ENCODE results near the gene MAP4K4. TPM values are rescaled to one million over a fixed set of nuclear protein-coding genes. Genes with fewer than 3 reads are reported as not detected.
A peak's percentile ranks its signal among the peaks of the same experiment; 100 is the strongest.

The MAP4K4 gene
- total and polyA plus RNA-seq, 2 of the 13 experiments (the other 11 are each of a cell fraction or from before 2014, with no cell fraction given) = 105 to 264 TPM

GRCh38 chr2:101731221-101732054 is 33.9 kb downstream of the MAP4K4 start (continued):
- TF ChIP-seq ZNF839 (CRISPR knock-in tag; IDR thresholded peaks at IDR 0.05; ENCODE audit: borderline replicate concordance) (no peak), GTF3A (CRISPR knock-in tag; conservative IDR thresholded peaks at IDR 0.05) (no peak), NFIC (IDR thresholded peaks at IDR 0.05; ENCODE audit: low read length) (peak; percentile 85), ZNF569 (CRISPR knock-in tag; IDR thresholded peaks at IDR 0.05; ENCODE audit: borderline replicate concordance) (no peak), ZNF280B (CRISPR knock-in tag; IDR thresholded peaks at IDR 0.05; ENCODE audit: borderline replicate concordance) (no peak), SALL2 (CRISPR knock-in tag; IDR thresholded peaks at IDR 0.05) (no peak), EED (CRISPR knock-in tag; IDR thresholded peaks at IDR 0.05) (no peak), ZNF20 (CRISPR knock-in tag; IDR thresholded peaks at IDR 0.05) (no peak), U2AF2 (IDR thresholded peaks at IDR 0.05; ENCODE audit: low read depth, low read length) (no peak), MXI1 (IDR thresholded peaks at IDR 0.05; ENCODE audit: borderline replicate concordance, low read depth, low read length) (no peak; the same call in 2 of the 3 replicates), ZNF709 (CRISPR knock-in tag; IDR thresholded peaks at IDR 0.05) (no peak), ZNF101 (CRISPR knock-in tag; IDR thresholded peaks at IDR 0.05; ENCODE audit: borderline replicate concordance, low read depth) (no peak), ZFP1 (CRISPR knock-in tag; IDR thresholded peaks at IDR 0.05) (no peak), NR1H2 (CRISPR knock-in tag; IDR thresholded peaks at IDR 0.05; ENCODE audit: borderline replicate concordance, low read depth) (no peak), ZNF121 (CRISPR knock-in tag; IDR thresholded peaks at IDR 0.05) (0 out of 2 replicates have a peak, but pooled peaks have one; percentile 70)
- TF ChIP-seq, protein P1, sequence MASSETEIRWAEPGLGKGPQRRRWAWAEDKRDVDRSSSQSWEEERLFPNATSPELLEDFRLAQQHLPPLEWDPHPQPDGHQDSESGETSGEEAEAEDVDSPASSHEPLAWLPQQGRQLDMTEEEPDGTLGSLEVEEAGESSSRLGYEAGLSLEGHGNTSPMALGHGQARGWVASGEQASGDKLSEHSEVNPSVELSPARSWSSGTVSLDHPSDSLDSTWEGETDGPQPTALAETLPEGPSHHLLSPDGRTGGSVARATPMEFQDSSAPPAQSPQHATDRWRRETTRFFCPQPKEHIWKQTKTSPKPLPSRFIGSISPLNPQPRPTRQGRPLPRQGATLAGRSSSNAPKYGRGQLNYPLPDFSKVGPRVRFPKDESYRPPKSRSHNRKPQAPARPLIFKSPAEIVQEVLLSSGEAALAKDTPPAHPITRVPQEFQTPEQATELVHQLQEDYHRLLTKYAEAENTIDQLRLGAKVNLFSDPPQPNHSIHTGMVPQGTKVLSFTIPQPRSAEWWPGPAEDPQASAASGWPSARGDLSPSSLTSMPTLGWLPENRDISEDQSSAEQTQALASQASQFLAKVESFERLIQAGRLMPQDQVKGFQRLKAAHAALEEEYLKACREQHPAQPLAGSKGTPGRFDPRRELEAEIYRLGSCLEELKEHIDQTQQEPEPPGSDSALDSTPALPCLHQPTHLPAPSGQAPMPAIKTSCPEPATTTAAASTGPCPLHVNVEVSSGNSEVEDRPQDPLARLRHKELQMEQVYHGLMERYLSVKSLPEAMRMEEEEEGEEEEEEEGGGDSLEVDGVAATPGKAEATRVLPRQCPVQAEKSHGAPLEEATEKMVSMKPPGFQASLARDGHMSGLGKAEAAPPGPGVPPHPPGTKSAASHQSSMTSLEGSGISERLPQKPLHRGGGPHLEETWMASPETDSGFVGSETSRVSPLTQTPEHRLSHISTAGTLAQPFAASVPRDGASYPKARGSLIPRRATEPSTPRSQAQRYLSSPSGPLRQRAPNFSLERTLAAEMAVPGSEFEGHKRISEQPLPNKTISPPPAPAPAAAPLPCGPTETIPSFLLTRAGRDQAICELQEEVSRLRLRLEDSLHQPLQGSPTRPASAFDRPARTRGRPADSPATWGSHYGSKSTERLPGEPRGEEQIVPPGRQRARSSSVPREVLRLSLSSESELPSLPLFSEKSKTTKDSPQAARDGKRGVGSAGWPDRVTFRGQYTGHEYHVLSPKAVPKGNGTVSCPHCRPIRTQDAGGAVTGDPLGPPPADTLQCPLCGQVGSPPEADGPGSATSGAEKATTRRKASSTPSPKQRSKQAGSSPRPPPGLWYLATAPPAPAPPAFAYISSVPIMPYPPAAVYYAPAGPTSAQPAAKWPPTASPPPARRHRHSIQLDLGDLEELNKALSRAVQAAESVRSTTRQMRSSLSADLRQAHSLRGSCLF (CRISPR knock-in tag; IDR thresholded peaks at IDR 0.05; ENCODE audit: borderline replicate concordance) = no peak
- TF ChIP-seq, protein P2, sequence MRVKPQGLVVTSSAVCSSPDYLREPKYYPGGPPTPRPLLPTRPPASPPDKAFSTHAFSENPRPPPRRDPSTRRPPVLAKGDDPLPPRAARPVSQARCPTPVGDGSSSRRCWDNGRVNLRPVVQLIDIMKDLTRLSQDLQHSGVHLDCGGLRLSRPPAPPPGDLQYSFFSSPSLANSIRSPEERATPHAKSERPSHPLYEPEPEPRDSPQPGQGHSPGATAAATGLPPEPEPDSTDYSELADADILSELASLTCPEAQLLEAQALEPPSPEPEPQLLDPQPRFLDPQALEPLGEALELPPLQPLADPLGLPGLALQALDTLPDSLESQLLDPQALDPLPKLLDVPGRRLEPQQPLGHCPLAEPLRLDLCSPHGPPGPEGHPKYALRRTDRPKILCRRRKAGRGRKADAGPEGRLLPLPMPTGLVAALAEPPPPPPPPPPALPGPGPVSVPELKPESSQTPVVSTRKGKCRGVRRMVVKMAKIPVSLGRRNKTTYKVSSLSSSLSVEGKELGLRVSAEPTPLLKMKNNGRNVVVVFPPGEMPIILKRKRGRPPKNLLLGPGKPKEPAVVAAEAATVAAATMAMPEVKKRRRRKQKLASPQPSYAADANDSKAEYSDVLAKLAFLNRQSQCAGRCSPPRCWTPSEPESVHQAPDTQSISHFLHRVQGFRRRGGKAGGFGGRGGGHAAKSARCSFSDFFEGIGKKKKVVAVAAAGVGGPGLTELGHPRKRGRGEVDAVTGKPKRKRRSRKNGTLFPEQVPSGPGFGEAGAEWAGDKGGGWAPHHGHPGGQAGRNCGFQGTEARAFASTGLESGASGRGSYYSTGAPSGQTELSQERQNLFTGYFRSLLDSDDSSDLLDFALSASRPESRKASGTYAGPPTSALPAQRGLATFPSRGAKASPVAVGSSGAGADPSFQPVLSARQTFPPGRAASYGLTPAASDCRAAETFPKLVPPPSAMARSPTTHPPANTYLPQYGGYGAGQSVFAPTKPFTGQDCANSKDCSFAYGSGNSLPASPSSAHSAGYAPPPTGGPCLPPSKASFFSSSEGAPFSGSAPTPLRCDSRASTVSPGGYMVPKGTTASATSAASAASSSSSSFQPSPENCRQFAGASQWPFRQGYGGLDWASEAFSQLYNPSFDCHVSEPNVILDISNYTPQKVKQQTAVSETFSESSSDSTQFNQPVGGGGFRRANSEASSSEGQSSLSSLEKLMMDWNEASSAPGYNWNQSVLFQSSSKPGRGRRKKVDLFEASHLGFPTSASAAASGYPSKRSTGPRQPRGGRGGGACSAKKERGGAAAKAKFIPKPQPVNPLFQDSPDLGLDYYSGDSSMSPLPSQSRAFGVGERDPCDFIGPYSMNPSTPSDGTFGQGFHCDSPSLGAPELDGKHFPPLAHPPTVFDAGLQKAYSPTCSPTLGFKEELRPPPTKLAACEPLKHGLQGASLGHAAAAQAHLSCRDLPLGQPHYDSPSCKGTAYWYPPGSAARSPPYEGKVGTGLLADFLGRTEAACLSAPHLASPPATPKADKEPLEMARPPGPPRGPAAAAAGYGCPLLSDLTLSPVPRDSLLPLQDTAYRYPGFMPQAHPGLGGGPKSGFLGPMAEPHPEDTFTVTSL (CRISPR knock-in tag; IDR thresholded peaks at IDR 0.05; ENCODE audit: borderline replicate concordance) = peak; percentile 77; the same call in 1 of the 2 replicates
